Fibroblast of lung (primary cell): ENCODE measurements around the gene TSC22D1. TPM values are rescaled to one million over a fixed set of nuclear protein-coding genes. Genes with fewer than 3 reads are reported as not detected.
"Not testable (repeated sequence)": the region's sequence is repeated elsewhere in the genome, so short reads cannot be mapped to it uniquely, and the experiment has no call there.

ENCODE experiments used
- DNase-seq, 2 donors: peaks; one replicate each; pipeline versions ENCODE4 v3.0.0 to v3.0.0-alpha.2; 2010; ENCODE audit warnings: low read depth in 2 of 2
- H2AFZ ChIP-seq: 2 replicates; pipeline ENCODE4 v1.5.1; 2012; ENCODE audit warnings: low read length, control low read depth, inconsistent platforms
- H3K27ac ChIP-seq: 2 replicates; pipeline ENCODE4 v1.5.1; 2011; ENCODE audit warnings: low read length, control low read depth; ENCODE audit not compliant: insufficient read depth
- H3K27me3 ChIP-seq: 2 replicates; pipeline ENCODE4 v1.5.1; 2011; ENCODE audit warnings: mild to moderate bottlenecking, low read length; ENCODE audit not compliant: control insufficient read depth, insufficient read depth
- H3K36me3 ChIP-seq: 2 replicates; pipeline ENCODE4 v1.5.1; 2011; ENCODE audit warnings: low read length; ENCODE audit not compliant: control insufficient read depth, insufficient read depth
- H3K4me1 ChIP-seq: 2 replicates; pipeline ENCODE4 v1.5.1; 2011; ENCODE audit warnings: low read length; ENCODE audit not compliant: control insufficient read depth, insufficient read depth; ENCODE audit errors: extremely low read depth
- H3K4me2 ChIP-seq: 2 replicates; pipeline ENCODE4 v1.5.1; 2011; ENCODE audit warnings: low read length, control low read depth; ENCODE audit not compliant: insufficient read depth; ENCODE audit errors: extremely low read depth
- H3K4me3 ChIP-seq, 4 experiments: fragments of 200-600 bp in 1 of 4; sonication (generic) in 1 of 4; replicated peaks in 1 of 4; 2 replicates each; pipeline ENCODE4 v1.5.1; 2011 to 2016; ENCODE audit warnings: low read length in 4 of 4, low read depth in 3 of 4, mild to moderate bottlenecking in 3 of 4, control low read depth in 2 of 4, inconsistent platforms in 1 of 4, mixed read lengths in 1 of 4; ENCODE audit not compliant: insufficient read depth in 1 of 4; ENCODE audit errors: control extremely low read depth in 1 of 4
- H3K79me2 ChIP-seq: 2 replicates; pipeline ENCODE4 v1.5.1; 2012; ENCODE audit warnings: mild to moderate bottlenecking, low read length, inconsistent platforms; ENCODE audit not compliant: control insufficient read depth, insufficient read depth
- H3K9ac ChIP-seq: 2 replicates; pipeline ENCODE4 v1.5.1; 2011; ENCODE audit warnings: mild to moderate bottlenecking, low read length, control low read depth; ENCODE audit not compliant: insufficient read depth
- H3K9me3 ChIP-seq: 2 replicates; pipeline ENCODE4 v1.5.1; 2012; ENCODE audit warnings: low read depth, low read length; ENCODE audit not compliant: control insufficient read depth, insufficient read depth
- H4K20me1 ChIP-seq: 2 replicates; pipeline ENCODE4 v1.5.1; 2011; ENCODE audit warnings: low read length; ENCODE audit not compliant: control insufficient read depth, insufficient read depth; ENCODE audit errors: extremely low read depth
- CTCF ChIP-seq, 2 donors: IDR thresholded peaks in 1 of 2; conservative IDR thresholded peaks in 1 of 2; 1 replicate in 1 of 2; 2 replicates in 1 of 2; pipeline ENCODE4 v1.5.1; 2011 to 2012; ENCODE audit warnings: low read length in 2 of 2, control low read depth in 1 of 2, inconsistent platforms in 1 of 2, low read depth in 1 of 2, mild to moderate bottlenecking in 1 of 2
- EZH2 ChIP-seq: IDR thresholded peaks from 2 replicates; pipeline ENCODE4 v1.5.1; 2012; ENCODE audit warnings: low read length, control low read depth, mild to moderate bottlenecking; ENCODE audit errors: missing control alignments
- polyA plus RNA-seq, 2 donors: library from polyadenylated mRNA; depleted of rRNA in 1 of 2; stranded (reverse) in 1 of 2; unstranded in 1 of 2; fragments of >200 nt; gene quantifications; 2 replicates each; pipeline ENCODE4 v1.2.1, GENCODE V29; 2011 to 2012; ENCODE audit warnings: missing spikeins in 1 of 2
- total RNA-seq: library from RNA; depleted of rRNA; stranded (reverse); fragments of >200 nt; gene quantifications from 2 replicates; pipeline ENCODE4 v1.2.1, GENCODE V29; 2014

TSC22D1 gene
- total and polyA plus RNA-seq, 2 donors (not counting 1 experiment from before 2014, with no cell fraction given), result 80.4 to 97.6 TPM

- Histone ChIP-seq H3K9ac (no peak overlapping the region), H4K20me1 (no peaks in the 10 kb centered on the region), H3K4me1 (no peaks in the 10 kb centered on the region), H3K9me3 (no peaks in the 10 kb centered on the region), H3K4me2 (no peak overlapping the region), H3K27me3 (no peaks in the 10 kb centered on the region), H3K4me3 (no peak overlapping the region), H3K79me2 (peaks cover 32% of the 10 kb centered on the region), H3K36me3 (no peaks in the 10 kb centered on the region), H3K27ac (no peak overlapping the region), H2AFZ (no peak overlapping the region)
- no peak for DNase-seq
- TF ChIP-seq EZH2 (no peak), CTCF (conservative IDR thresholded peaks at IDR 0.05 in 1 of 2, IDR thresholded peaks at IDR 0.05 in 1 of 2; ENCODE audit: low read depth in 1 of 2, low read length in 2 of 2) (no peak)
These were observed 11.2 kb downstream of the TSC22D1 start for GRCh38 chr13:44564936-44565335.

- H3K27me3 ChIP-seq, DNase-seq, H3K4me1 ChIP-seq, H3K36me3 ChIP-seq, H3K9me3 ChIP-seq, H3K9ac ChIP-seq, H4K20me1 ChIP-seq, H3K27ac ChIP-seq, H3K4me3 ChIP-seq, H3K4me2 ChIP-seq, H2AFZ ChIP-seq: not testable (repeated sequence)
- H3K79me2 ChIP-seq, result peaks cover 23% of the 10 kb centered on the region
These were observed 13.3 kb downstream of the TSC22D1 start for GRCh38 chr13:44562853-44563252.

- Histone ChIP-seq H3K9me3 (no peaks in the 10 kb centered on the region), H4K20me1 (no peaks in the 10 kb centered on the region), H3K27me3 (no peaks in the 10 kb centered on the region), H3K4me3 (no peak overlapping the region), H3K4me1 (no peaks in the 10 kb centered on the region), H3K36me3 (no peaks in the 10 kb centered on the region), H3K9ac (no peak overlapping the region), H3K27ac (no peak overlapping the region), H3K79me2 (peaks cover 20% of the 10 kb centered on the region), H2AFZ (no peak overlapping the region), H3K4me2 (no peak overlapping the region)
- TF ChIP-seq CTCF (conservative IDR thresholded peaks at IDR 0.05 in 1 of 2, IDR thresholded peaks at IDR 0.05 in 1 of 2; ENCODE audit: low read depth in 1 of 2, low read length in 2 of 2) (no peak), EZH2 (no peak)
- no peak for DNase-seq
These were observed 14.8 kb downstream of the TSC22D1 start for GRCh38 chr13:44561351-44561750.
